Measurements from ENCODE around the gene B3GNT7. TPM values are rescaled to one million over a fixed set of nuclear protein-coding genes. Genes with fewer than 3 reads are reported as not detected.

The B3GNT7 gene, protein sequence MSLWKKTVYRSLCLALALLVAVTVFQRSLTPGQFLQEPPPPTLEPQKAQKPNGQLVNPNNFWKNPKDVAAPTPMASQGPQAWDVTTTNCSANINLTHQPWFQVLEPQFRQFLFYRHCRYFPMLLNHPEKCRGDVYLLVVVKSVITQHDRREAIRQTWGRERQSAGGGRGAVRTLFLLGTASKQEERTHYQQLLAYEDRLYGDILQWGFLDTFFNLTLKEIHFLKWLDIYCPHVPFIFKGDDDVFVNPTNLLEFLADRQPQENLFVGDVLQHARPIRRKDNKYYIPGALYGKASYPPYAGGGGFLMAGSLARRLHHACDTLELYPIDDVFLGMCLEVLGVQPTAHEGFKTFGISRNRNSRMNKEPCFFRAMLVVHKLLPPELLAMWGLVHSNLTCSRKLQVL
- total RNA-seq (2022; extraction: Qiagen RNA extraction) = 2.2 to 3.5 TPM (median 3.0 TPM) in 5 replicates

DNA sequence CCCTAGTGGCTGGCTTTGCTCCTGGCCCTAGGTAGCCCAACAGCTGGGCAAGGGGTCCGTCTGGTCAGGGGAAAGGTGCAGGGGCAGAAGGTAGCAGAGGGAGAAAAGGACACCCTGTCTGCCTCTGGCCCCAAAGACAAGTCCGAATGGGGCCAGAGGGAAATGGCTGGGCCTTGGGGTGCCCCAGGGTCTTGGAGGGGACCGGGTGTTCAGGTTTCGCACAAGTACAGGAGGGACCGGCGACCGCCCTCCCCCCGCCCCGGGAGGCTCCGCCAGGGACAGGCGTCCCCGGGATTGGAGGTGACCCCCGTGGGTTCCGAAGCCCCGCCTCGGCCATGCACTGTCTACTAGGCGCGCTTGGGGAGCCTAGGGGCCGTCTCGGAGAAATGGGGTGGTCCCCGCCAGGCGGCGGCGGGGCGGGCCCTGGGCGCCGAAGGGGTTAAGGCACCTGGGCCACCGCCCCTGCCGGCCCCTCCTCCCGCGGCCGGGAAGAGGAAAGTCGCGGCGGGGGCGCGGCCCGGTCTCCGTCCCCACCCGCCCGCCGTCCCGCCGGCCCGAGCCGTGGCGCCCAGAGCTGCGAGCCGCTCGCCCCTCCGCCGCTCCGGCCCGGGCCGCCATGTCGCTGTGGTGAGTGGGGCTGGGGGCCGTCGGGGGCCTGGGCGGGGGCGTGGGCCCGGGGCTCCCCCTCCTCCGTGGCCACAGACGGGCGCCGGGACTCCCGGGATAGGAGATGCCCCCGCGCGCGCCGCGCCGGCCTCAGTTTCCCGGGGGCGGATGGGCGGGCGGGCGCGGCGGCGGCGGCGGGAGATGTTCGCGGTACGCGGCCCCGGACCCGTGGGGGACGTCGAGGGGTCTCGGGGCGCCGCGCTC lies at the start of gene B3GNT7:
TSS of gene B3GNT7 (plus strand) at position 523 of the 870 bp plus-strand sequence. CDS start at position 617, 94 bp downstream.

Other genes starting within 250 kb of the B3GNT7 start
- 13.2 to 15.7 TPM (median 14.6 TPM) in 5 replicates for gene ARMC9, start 197.1 kb upstream of the B3GNT7 start, total RNA-seq (2022; extraction: Qiagen RNA extraction)
- 745 to 967 TPM (median 886 TPM) in 5 replicates for gene NCL, start 68.8 kb downstream of the B3GNT7 start, total RNA-seq (2022; extraction: Qiagen RNA extraction)
- 0.02 TPM in 3 of 5 replicates, not detected in the others for gene NMUR1, start 134.7 kb downstream of the B3GNT7 start, total RNA-seq (2022; extraction: Qiagen RNA extraction)
- gene TEX44, start 197.2 kb downstream of the B3GNT7 start, total RNA-seq (2022; extraction: Qiagen RNA extraction) = not detected in 5 replicates

Measured in A549 treated with dexamethasone at 1 μM for 4 hours (cell line).